22Rv1 (cell line): Measurements from ENCODE around the gene ASTN1.

Experiments used
- H3K27ac ChIP-seq: fragments of 450-650 bp; 2 replicates; pipeline ENCODE4 v1.5.1; 2017
- ZFX ChIP-seq: fragments of 450-650 bp; IDR thresholded peaks from 2 replicates; pipeline ENCODE4 v1.6.1; 2017; ENCODE audit warnings: antibody characterized with exemption, borderline replicate concordance
- TF ChIP-seq, protein P1 (sequence below): fragments of 450-650 bp; IDR thresholded peaks from 2 replicates; pipeline ENCODE4 v1.5.1; 2017; ENCODE audit warnings: mild to moderate bottlenecking

The ASTN1 gene

GRCh38 chr1:176905648-176906047 lies 258.9 kb downstream of the ASTN1 start:
- TF ChIP-seq, protein P1, sequence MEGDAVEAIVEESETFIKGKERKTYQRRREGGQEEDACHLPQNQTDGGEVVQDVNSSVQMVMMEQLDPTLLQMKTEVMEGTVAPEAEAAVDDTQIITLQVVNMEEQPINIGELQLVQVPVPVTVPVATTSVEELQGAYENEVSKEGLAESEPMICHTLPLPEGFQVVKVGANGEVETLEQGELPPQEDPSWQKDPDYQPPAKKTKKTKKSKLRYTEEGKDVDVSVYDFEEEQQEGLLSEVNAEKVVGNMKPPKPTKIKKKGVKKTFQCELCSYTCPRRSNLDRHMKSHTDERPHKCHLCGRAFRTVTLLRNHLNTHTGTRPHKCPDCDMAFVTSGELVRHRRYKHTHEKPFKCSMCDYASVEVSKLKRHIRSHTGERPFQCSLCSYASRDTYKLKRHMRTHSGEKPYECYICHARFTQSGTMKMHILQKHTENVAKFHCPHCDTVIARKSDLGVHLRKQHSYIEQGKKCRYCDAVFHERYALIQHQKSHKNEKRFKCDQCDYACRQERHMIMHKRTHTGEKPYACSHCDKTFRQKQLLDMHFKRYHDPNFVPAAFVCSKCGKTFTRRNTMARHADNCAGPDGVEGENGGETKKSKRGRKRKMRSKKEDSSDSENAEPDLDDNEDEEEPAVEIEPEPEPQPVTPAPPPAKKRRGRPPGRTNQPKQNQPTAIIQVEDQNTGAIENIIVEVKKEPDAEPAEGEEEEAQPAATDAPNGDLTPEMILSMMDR: no peak
- no peak for TF ChIP-seq ZFX
- H3K27ac ChIP-seq: no peak overlapping the region

GRCh38 chr1:176904057-176904751 lies 260.3 kb downstream of the ASTN1 start:
- H3K27ac ChIP-seq: no peak overlapping the region
- TF ChIP-seq, protein P1: no peak
- TF ChIP-seq ZFX: no peak

GRCh38 chr1:176903474-176903873 lies 261.0 kb downstream of the ASTN1 start:
- H3K27ac ChIP-seq: no peak overlapping the region
- TF ChIP-seq, protein P1: no peak
- no peak for TF ChIP-seq ZFX

DNA sequence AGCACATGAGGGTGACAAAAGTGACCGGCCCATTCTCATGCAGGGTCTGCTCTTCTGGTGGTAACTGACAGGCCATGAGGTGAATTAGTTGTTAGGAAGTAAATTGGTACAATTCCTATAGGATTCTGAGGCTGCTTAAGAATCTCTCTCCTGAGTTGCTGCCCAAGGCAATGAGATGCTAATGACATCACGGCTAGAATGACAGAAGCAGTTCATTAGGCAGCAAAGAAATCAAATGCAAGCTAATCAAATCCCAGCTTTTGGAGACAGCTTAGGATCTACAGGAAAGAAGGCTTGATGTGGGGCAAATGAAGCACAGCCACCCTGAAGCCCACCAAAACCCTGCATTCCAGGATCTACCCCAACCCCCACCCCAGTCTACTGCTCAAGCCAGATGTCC lies 265.2 kb downstream of the ASTN1 start:
- TF ChIP-seq, protein P1: no peak
- TF ChIP-seq ZFX: no peak
- H3K27ac ChIP-seq: no peak overlapping the region

DNA sequence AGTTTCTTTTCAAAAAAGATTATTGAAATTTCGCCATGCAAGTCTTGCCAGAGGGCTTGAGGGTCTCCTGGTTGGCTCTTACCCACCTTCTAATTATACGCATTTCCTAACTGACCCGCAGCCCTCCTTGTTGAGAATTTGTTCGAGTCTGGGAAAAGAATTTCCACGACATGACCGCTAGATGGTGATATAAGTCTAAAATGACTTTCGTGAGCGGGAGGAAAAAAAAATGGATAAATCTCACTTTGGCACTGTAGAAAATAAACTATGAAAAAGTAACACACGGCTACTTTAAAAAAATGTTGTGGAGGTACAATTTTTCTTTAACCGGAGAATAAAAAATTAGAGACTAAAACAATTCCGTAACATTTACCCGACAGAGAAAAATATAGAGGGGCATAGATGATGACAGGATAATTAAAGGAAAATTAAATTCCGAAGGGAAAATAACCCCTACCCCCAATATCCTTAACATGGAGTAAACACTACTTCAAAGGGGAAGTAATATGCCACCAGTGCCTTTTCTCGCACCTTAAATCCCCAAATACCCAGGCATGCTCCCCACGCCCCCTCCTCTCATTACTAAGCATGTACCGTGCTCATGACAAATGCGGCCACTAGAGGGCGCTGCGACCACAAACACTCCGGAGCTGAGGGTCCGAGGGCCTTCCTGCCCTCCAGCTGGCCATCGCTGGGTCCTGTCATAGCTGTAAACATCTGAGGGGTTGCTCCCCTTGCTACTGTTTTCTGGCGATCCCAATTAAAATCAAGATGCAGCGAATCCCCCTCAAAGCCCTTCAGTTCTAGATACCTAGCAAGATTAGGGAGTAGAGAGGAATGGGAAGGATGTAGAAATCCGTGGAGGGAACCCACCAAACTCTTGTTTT lies 266.9 kb downstream of the ASTN1 start:
- no peak overlapping the region for H3K27ac ChIP-seq
- TF ChIP-seq, protein P1: peak; percentile 96
- no peak for TF ChIP-seq ZFX

DNA sequence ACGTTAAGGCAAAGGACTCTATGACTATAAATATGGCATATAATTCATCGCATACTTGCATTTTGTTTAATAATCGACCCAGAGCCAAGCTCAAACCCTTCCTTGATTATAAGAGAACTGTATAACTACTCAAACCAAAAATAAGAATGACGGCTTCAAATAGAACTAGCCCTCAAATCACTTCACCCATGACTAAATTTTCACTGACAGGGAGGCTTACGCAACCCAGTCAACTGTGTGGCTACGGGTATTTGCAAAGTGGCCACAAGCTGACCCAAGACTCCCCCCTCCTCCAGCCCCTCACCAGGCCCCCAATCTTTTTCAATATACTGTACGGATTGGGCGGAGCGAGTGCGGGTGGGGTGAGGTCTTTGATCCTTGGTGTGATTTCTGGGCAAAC lies 268.3 kb downstream of the ASTN1 start:
- TF ChIP-seq, protein P1: no peak
- TF ChIP-seq ZFX: no peak
- H3K27ac ChIP-seq: no peak overlapping the region

- H3K27ac ChIP-seq: no peak overlapping the region
- no peak for TF ChIP-seq ZFX
- TF ChIP-seq, protein P1: no peak
These were observed 270.1 kb downstream of the ASTN1 start for GRCh38 chr1:176894450-176894849.
